Measurements from ENCODE around the gene TAGLN3. TPM values are rescaled to one million over a fixed set of nuclear protein-coding genes. Genes with fewer than 3 reads are reported as not detected.

TAGLN3 gene
- total RNA-seq, 1 experiment from 2014 or later: not detected

GRCh38 chr3:112018712-112019111 lies 20.0 kb downstream of the TAGLN3 start:
- Histone ChIP-seq H3K4me1 (replicated peaks; ENCODE audit: insufficient read depth) (no peaks in the 10 kb centered on the region), H3K9me3 (ENCODE audit: insufficient read depth, low read depth) (0 out of 2 replicates have a peak, but pooled peaks cover 4% of the 10 kb centered on the region), H3K4me3 (no peak overlapping the region), H3K79me2 (ENCODE audit: low read depth) (no peaks in the 10 kb centered on the region), H3K27ac (no peak overlapping the region), H3K36me3 (ENCODE audit: low read depth) (no peaks in the 10 kb centered on the region), H3K27me3 (ENCODE audit: insufficient read depth, low read depth) (no peaks in the 10 kb centered on the region), H3K9me2 (ENCODE audit: insufficient read depth) (no peaks in the 10 kb centered on the region), H3F3A (ENCODE audit: insufficient read depth, low read depth) (no peaks in the 10 kb centered on the region), H2AFZ (no peak overlapping the region), H3K4me2 (no peak overlapping the region), H4K20me1 (ENCODE audit: insufficient read depth) (no peaks in the 10 kb centered on the region)
- ChIA-PET CTCF (no interaction called here), POLR2A (ENCODE audit: unreplicated experiment) (no interaction called here)
- BruUV-seq (replicated peaks): no TSS peak
- intact Hi-C loops (cut with micrococcal nuclease; ENCODE audit: unreplicated experiment): no loop called here
- no peak for TF ChIP-seq EZH2 (IDR thresholded peaks at IDR 0.05; ENCODE audit: low read depth)
- TF ChIP-seq CTCF (conservative IDR thresholded peaks at IDR 0.05): no peak
- no peak for DNase-seq

GRCh38 chr3:112019716-112020115 lies 21.0 kb downstream of the TAGLN3 start:
- no peaks in the 10 kb centered on the region for H3K4me1 ChIP-seq (replicated peaks; ENCODE audit: insufficient read depth)
- no peaks in the 10 kb centered on the region for H3K27me3 ChIP-seq (ENCODE audit: insufficient read depth, low read depth)
- intact Hi-C loops (cut with micrococcal nuclease; ENCODE audit: unreplicated experiment): no loop called here
- H3K4me3 ChIP-seq: no peak overlapping the region
- TF ChIP-seq EZH2 (IDR thresholded peaks at IDR 0.05; ENCODE audit: low read depth) (no peak), CTCF (conservative IDR thresholded peaks at IDR 0.05) (no peak)
- 0 out of 2 replicates have a peak, but pooled peaks cover 4% of the 10 kb centered on the region for H3K9me3 ChIP-seq (ENCODE audit: insufficient read depth, low read depth)
- ChIA-PET CTCF (interaction anchor here (0.8 kb wide), 1 partner anchor 27 kb away, joined by 3 read pairs; no protein-coding TSS in a partner anchor), POLR2A (ENCODE audit: unreplicated experiment) (no interaction called here)
- H4K20me1 ChIP-seq (ENCODE audit: insufficient read depth): no peaks in the 10 kb centered on the region
- no peak overlapping the region for H2AFZ ChIP-seq
- no peak overlapping the region for H3K27ac ChIP-seq
- no peaks in the 10 kb centered on the region for H3K36me3 ChIP-seq (ENCODE audit: low read depth)
- no peak for DNase-seq
- H3K9me2 ChIP-seq (ENCODE audit: insufficient read depth): no peaks in the 10 kb centered on the region
- no peak overlapping the region for H3K4me2 ChIP-seq
- H3K79me2 ChIP-seq (ENCODE audit: low read depth): no peaks in the 10 kb centered on the region
- BruUV-seq (replicated peaks): no TSS peak
- H3F3A ChIP-seq (ENCODE audit: insufficient read depth, low read depth): no peaks in the 10 kb centered on the region

- no peak for TF ChIP-seq CTCF (conservative IDR thresholded peaks at IDR 0.05)
- TF ChIP-seq EZH2 (IDR thresholded peaks at IDR 0.05; ENCODE audit: low read depth): no peak
- H3K27me3 ChIP-seq (ENCODE audit: insufficient read depth, low read depth): no peaks in the 10 kb centered on the region
- H3K9me2 ChIP-seq (ENCODE audit: insufficient read depth): no peaks in the 10 kb centered on the region
- no peak for DNase-seq
- no peaks in the 10 kb centered on the region for H3F3A ChIP-seq (ENCODE audit: insufficient read depth, low read depth)
- no peaks in the 10 kb centered on the region for H3K79me2 ChIP-seq (ENCODE audit: low read depth)
- POLR2A ChIA-PET (ENCODE audit: unreplicated experiment): no interaction called here
- intact Hi-C loops (cut with micrococcal nuclease; ENCODE audit: unreplicated experiment): no loop called here
- no peak overlapping the region for H3K27ac ChIP-seq
- no TSS peak for BruUV-seq (replicated peaks)
- no peaks in the 10 kb centered on the region for H4K20me1 ChIP-seq (ENCODE audit: insufficient read depth)
- H3K4me1 ChIP-seq (replicated peaks; ENCODE audit: insufficient read depth): no peaks in the 10 kb centered on the region
- H3K36me3 ChIP-seq (ENCODE audit: low read depth): no peaks in the 10 kb centered on the region
- no peak overlapping the region for H3K4me3 ChIP-seq
- 0 out of 2 replicates have a peak, but pooled peaks cover 4% of the 10 kb centered on the region for H3K9me3 ChIP-seq (ENCODE audit: insufficient read depth, low read depth)
- CTCF ChIA-PET: no interaction called here
- H2AFZ ChIP-seq: no peak overlapping the region
- no peak overlapping the region for H3K4me2 ChIP-seq
Measured at GRCh38 chr3:112020674-112021085, 22.0 kb downstream of the TAGLN3 start.

Measured in PC-9 (cell line).